GM18868 (cell line): Measurements from ENCODE around the gene SLC25A44.

Source experiments
- ATAC-seq: cut with Tn5 transposase; IDR thresholded peaks from one replicate; pipeline ENCODE4 v1.9.1; 2021; ENCODE audit warnings: mild to moderate bottlenecking, moderate library complexity; ENCODE audit not compliant: unreplicated experiment

The SLC25A44 gene

DNA sequence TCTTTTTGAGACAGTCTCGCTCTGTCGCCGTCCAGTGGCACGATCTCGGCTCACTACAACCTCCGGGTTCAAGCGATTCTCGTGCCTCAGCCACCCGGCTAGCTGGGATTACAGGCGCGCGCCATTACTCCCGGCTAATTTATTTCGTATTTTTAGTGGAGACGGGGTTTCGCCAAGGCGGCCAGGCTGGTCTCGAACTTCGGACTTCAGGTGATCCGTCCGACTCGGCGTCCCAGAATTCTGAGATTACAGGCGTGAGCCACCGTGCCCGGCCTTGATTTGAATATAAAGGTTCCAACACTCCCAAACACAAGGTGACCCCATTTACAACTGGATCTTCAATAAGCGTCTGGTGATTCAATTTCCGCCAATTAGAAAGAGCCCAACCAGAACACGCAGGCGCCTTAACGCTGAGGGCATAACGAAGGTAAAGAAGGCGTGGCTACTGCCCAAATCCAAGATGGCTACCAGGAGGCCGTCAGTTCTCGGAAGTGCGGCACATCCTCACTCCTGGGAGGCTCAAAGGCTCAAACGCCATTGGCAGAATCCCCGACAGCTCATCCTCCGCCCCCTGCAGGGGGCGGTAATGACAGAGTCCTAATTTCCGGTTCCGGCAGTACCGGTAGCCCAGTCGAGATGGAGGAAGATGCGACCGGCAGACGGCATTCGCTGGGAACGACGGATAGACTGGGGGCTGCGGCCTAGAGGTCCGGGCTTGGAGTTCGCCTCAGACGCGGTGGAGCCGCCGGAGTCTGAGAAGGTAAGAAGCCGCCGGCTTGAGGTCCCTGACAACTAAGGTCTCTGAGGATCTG is at the start of gene SLC25A44:
TSS of gene SLC25A44 (plus strand) at position 617 of the 812 bp plus-strand sequence. CDS start 5,744 bp downstream, outside the sequence.
- ATAC-seq: peak; percentile 96

DNA sequence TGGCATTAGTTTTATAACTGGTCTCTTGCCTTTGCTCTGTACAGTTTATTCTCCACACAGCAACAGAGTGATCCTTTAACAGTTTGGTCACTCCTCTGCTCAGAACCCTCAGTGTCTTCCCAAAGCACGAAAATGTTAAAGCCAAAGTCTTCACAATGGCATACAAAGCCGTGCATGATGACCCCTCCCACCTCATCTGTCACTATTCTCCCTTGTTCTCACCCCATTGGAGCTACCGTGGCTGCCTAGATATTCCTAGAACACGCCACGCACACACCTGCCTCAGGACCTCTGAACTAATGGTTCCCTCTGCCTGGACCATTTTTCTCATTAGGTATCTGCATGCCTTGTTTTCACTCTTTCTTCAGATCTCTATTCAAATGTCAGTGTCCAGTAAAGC is 49.2 kb upstream of the SLC25A44 start:
- no peak for ATAC-seq

GRCh38 chr1:156145650-156146019 is 48.3 kb upstream of the SLC25A44 start:
- ATAC-seq: no peak

GRCh38 chr1:156146020-156146768 is 47.7 kb upstream of the SLC25A44 start:
- ATAC-seq: no peak

- ATAC-seq: no peak
Measured at GRCh38 chr1:156146769-156147405, 47.0 kb upstream of the SLC25A44 start.

- ATAC-seq: no peak
Measured at GRCh38 chr1:156148216-156148615, 45.7 kb upstream of the SLC25A44 start.

- peak; percentile 35 for ATAC-seq
Measured at GRCh38 chr1:156149374-156150332, 44.3 kb upstream of the SLC25A44 start.

DNA sequence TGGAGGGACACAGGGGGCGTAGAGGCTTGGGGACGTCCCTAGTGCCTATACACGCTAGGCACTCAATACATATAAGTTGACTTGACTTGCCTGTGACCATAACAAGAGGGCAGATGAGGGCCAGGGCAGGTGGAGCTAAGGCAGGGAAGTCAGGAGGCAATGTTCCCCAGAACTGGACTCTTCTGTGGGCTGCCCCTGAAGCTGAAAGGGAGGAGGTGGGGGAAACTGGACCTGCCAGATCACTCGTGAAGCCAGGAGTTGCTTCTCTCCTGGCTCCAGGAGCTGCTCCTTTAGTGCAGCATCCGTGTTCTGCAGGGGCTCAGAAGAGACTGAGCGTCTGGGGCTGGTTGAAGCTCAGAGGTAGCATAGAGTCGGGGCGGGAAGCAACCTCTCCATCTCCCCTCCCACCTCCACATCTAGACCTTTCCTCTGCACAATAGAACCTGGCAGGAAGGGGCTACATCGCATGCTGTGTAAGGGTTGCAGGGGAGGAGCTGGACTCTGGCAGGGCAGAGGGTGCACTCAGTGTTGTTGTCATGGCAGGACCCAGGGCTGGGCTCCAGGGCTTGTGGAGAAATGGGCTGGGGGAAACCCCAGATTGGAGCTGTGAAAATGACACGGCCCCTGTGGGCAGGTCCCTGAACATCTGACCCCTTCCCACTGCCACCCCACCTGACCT is 43.4 kb upstream of the SLC25A44 start:
- no peak for ATAC-seq

DNA sequence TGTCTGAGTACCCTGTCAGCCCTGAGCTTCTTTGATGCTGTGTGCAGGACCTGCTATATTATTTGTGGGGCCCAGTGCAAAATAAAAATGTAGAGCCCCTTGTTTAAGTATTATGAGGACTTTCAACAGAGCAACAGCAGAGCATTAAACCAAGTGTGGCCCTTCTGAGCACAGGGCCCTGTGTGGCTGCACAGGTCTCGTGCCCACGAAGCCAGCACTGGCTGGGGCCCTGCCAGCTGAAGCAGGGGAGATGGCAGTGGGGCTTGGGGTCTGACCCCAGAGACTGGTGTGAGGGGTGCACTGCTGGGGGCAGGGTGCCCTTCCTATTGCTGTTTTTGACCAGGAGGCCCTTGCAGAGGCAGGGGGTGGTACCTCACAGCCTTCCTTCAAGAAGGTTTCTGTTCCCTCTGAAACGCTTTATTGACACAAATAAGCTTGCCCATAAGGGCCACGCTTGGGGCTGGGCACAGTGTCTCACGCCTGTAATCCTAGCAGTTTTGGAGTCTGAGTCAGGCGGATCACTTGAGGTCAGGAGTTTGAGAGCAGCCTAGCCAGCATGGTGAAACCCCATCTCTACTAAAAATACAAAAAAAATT is 42.7 kb upstream of the SLC25A44 start:
- ATAC-seq: peak; percentile 24

DNA sequence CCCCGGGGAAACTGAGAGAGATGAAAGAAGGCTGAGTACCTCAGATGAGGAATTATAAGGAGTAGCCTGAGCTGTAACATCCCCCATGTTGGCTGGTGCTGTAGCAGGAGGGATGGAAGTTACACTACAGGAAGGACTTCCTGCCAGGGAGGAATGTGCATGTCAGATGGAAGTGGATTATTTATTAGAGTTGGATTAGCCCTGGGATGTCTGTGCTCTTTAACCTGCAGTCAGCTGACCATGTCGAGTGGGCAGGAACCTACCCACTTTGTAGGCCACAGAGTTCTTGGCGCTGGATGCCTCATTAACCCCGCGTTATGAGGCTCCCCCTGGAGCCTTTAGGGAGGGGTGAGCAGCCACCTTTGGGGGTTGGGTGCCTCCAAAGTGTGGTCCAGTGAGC is 41.3 kb upstream of the SLC25A44 start:
- ATAC-seq: no peak

DNA sequence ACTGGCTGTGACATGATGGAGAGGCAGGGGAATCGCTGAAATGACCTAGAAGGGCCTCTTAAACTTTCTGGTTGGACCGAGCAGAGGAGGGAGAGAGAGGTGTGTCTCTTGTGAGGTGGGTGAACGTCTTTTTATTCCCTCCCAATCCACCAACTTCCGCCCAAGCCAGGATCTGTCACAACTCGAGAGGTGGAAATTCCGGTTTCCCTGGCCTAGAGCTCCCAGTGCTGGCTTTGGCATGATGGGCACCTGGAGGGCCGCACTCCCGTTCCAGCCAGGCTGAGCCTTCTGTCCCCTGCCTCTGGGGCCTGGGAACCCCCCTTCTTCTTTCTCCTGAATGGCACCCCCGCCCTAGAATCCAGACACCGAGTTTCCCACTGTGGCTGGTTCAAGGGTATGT is 40.5 kb upstream of the SLC25A44 start, which contains the start of gene SEMA4A:
TSS of gene SEMA4A (plus strand) at position 224 of the 400 bp plus-strand sequence. CDS start 994 bp downstream, outside the sequence.
- ATAC-seq: no peak

DNA sequence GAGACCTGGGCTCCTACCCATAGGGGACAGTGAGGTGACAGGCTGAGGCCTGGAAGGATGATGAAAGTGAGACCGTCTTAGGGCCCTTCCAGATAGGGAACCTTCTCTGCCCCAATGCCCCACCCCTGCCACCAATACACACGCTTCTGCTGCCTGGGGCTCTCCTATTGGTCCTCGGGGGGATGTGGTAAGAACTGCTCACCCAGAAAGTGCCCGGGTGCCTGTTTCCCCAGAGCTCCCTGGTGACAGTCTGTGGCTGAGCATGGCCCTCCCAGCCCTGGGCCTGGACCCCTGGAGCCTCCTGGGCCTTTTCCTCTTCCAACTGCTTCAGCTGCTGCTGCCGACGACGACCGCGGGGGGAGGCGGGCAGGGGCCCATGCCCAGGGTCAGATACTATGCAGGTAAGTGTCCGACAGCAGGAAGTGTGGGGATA is 39.6 kb upstream of the SLC25A44 start:
- peak; percentile 64 for ATAC-seq

GRCh38 chr1:156155756-156156510 is 38.0 kb upstream of the SLC25A44 start:
- no peak for ATAC-seq

DNA sequence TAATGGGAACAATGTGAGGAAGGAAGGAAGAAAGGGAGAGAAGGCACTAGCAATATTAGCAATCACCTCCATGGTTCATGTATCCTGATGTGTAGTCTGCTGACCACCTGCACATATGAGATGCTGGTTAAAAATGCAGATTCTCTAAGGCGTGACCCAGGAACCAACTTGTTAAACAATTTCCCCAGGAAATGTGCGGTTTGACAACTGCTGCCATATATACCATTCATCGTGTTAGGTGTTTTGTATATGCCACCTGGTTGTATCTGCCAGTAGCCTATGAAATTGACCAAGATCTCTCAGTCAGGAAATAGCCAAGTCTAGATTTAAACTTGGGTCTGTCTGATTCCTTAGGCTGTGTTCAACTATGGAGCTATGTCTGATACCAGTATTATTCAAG is 36.4 kb upstream of the SLC25A44 start:
- no peak for ATAC-seq

GRCh38 chr1:156157966-156158365 is 35.9 kb upstream of the SLC25A44 start:
- ATAC-seq: no peak

DNA sequence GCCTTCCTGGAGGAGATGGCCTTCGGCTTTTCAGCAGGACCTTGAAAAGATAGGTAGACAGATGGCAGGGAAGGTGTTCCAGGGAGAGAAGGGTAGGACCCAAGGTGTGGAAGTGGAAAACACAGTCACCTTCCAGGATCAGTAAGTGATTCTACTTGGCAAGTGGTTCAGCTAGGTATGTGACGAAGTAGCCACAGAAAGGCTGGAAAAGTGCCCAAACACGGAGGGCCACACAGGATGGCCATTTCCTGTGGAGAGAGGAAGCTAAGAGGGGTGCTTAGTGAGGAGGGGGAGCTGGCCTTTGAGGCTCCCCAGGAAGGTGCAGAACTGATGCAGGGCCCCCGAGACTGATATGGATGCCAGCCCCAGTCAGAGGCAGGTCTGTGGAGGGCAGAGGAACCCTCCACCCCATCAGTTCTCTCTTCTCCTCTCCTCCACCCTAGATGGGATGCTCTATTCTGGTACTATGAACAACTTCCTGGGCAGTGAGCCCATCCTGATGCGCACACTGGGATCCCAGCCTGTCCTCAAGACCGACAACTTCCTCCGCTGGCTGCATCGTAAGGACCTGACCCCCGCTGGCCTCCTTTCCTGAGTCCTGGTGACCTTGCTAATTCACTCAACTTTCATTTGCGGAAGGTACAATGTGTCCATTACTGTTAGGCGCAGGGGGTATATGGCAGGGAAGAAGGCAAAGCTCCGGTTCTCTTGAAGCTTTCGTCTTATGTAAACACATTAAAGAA is 33.7 kb upstream of the SLC25A44 start:
- ATAC-seq: no peak

- ATAC-seq: no peak
Measured at GRCh38 chr1:156160743-156161171, 33.1 kb upstream of the SLC25A44 start.
